B cell (primary cell): Measurements from ENCODE around the gene CRABP1.

ENCODE experiments used
- CTCF ChIP-seq: fragments of 200-600 bp; IDR thresholded peaks from one replicate; pipeline ENCODE4 v1.8.0; 2022; ENCODE audit warnings: antibody characterized with exemption, mild to moderate bottlenecking
- EZH2 ChIP-seq: IDR thresholded peaks from 2 replicates; pipeline ENCODE4 v1.6.1; 2012; ENCODE audit warnings: borderline replicate concordance, low read depth, mild to moderate bottlenecking, moderate library complexity, low read length; ENCODE audit not compliant: insufficient read depth, poor library complexity, severe bottlenecking

GRCh38 chr15:78396976-78397375 is 56.8 kb downstream of the CRABP1 start:
- TF ChIP-seq CTCF = no peak
- TF ChIP-seq EZH2 = no peak
